A673 (cell line): ENCODE data around the gene KCTD5. TPM values are rescaled to one million over a fixed set of nuclear protein-coding genes. Genes with fewer than 3 reads are reported as not detected.
"Not testable (repeated sequence)": the region's sequence is repeated elsewhere in the genome, so short reads cannot be mapped to it uniquely, and the experiment has no call there.

ENCODE experiments used
- BruUV-seq: library from RNA; stranded (reverse); fragments of 400-500 nt; replicated peaks from 2 replicates; lab custom pipeline; 2021; lab: Mats Ljungman, UMichigan
- CTCF ChIA-PET: fragments of 300-600 bp; sonication (Branson Sonifier 250); formaldehyde crosslinking; loops from one replicate; lab custom pipeline; 2022; ENCODE audit warnings: antibody characterized with exemption; lab: Charles Lee
- POLR2A ChIA-PET: fragments of 300-600 bp; sonication (Branson Sonifier 250); formaldehyde crosslinking; loops from one replicate; lab custom pipeline; 2022; ENCODE audit warnings: antibody characterized with exemption; ENCODE audit not compliant: low non-redundant PET; lab: Charles Lee
- DNase-seq: peaks from one replicate; pipeline ENCODE4 v3.0.0-alpha.2; 2015; ENCODE audit warnings: low spot score
- H3K27ac ChIP-seq: fragments of 200-600 bp; sonication (generic); 2 replicates; pipeline ENCODE4 v1.5.1; 2016; ENCODE audit warnings: mixed run types, low read depth, mild to moderate bottlenecking, mixed read lengths, antibody characterized with exemption, low read length; ENCODE audit not compliant: poor library complexity, severe bottlenecking
- H3K27me3 ChIP-seq: fragments of 200-600 bp; sonication (generic); replicated peaks from 2 replicates; pipeline ENCODE4 v1.6.1; 2017; ENCODE audit warnings: mixed run types, low read depth, mild to moderate bottlenecking, mixed read lengths, antibody characterized with exemption, low read length; ENCODE audit not compliant: insufficient read depth, poor library complexity
- H3K36me3 ChIP-seq: fragments of 200-600 bp; sonication (generic); 2 replicates; pipeline ENCODE4 v1.6.1; 2016; ENCODE audit warnings: mixed run types, mild to moderate bottlenecking, mixed read lengths, antibody characterized with exemption, low read length; ENCODE audit not compliant: insufficient read depth, poor library complexity, severe bottlenecking
- H3K4me1 ChIP-seq: fragments of 200-600 bp; sonication (generic); 2 replicates; pipeline ENCODE4 v1.6.1; 2017; ENCODE audit warnings: mixed run types, mild to moderate bottlenecking, mixed read lengths, antibody characterized with exemption, low read length; ENCODE audit not compliant: insufficient read depth, poor library complexity, severe bottlenecking
- H3K4me3 ChIP-seq: fragments of 200-600 bp; sonication (generic); 2 replicates; pipeline ENCODE4 v1.5.1; 2016; ENCODE audit warnings: low read depth, mixed run types, mild to moderate bottlenecking, mixed read lengths, low read length; ENCODE audit not compliant: poor library complexity, severe bottlenecking
- H3K9me3 ChIP-seq: fragments of 200-600 bp; sonication (generic); 2 replicates; pipeline ENCODE4 v1.6.1; 2016; ENCODE audit warnings: mixed run types, low read depth, mild to moderate bottlenecking, mixed read lengths, antibody characterized with exemption, low read length; ENCODE audit not compliant: poor library complexity, severe bottlenecking
- CTCF ChIP-seq: fragments of 300-800, 200-600 bp; sonication (generic); conservative IDR thresholded peaks from 2 replicates; pipeline ENCODE4 v1.5.1; 2017; ENCODE audit warnings: low read depth, mild to moderate bottlenecking, antibody characterized with exemption, low read length, moderate library complexity, mixed read lengths
- EZH2 ChIP-seq: fragments of 200-600 bp; sonication (generic); IDR thresholded peaks from 2 replicates; pipeline ENCODE4 v1.6.1; 2017; ENCODE audit warnings: borderline replicate concordance, low read depth, mild to moderate bottlenecking, mixed read lengths, antibody characterized with exemption, low read length; ENCODE audit not compliant: poor library complexity, severe bottlenecking
- intact Hi-C: fragments of 100-400 bp; cut with micrococcal nuclease; formaldehyde crosslinking; loops from one replicate; pipeline ENCODE4 v1.10.0; 2022; ENCODE audit not compliant: unreplicated experiment
- total RNA-seq: library from RNA; stranded (reverse); gene quantifications from 2 replicates; pipeline ENCODE4 v1.2.3, GENCODE V29; 2021

The KCTD5 gene
- total RNA-seq, 1 experiment from 2014 or later, result 35.6 TPM

- peak overlapping the region; percentile 59 for H3K4me3 ChIP-seq
- ChIA-PET POLR2A (no interaction called here), CTCF (no interaction called here)
- no peaks in the 10 kb centered on the region for H3K4me1 ChIP-seq
- peak overlapping the region; percentile 68 for H3K27ac ChIP-seq
- no peaks in the 10 kb centered on the region for H3K9me3 ChIP-seq
- intact Hi-C loops, result no loop called here
- no peaks in the 10 kb centered on the region for H3K36me3 ChIP-seq
- no peaks in the 10 kb centered on the region for H3K27me3 ChIP-seq
- peak; percentile 93 for DNase-seq
- TF ChIP-seq CTCF, result peak; percentile 56
- TF ChIP-seq EZH2, result no peak
- no TSS peak for BruUV-seq
Measured at GRCh38 chr16:2720719-2721633, 38.7 kb downstream of the KCTD5 start.

GRCh38 chr16:2721634-2722173 is 39.4 kb downstream of the KCTD5 start:
- H3K27me3 ChIP-seq, BruUV-seq, H3K9me3 ChIP-seq, H3K4me1 ChIP-seq, POLR2A ChIA-PET, CTCF ChIA-PET, DNase-seq, H3K36me3 ChIP-seq, intact Hi-C loops: not testable (repeated sequence)
- Histone ChIP-seq H3K27ac (peak overlapping the region; percentile 18), H3K4me3 (peak overlapping the region; percentile 59)

- Histone ChIP-seq H3K9me3 (no peaks in the 10 kb centered on the region), H3K36me3 (no peaks in the 10 kb centered on the region), H3K4me3 (no peak overlapping the region), H3K27ac (no peak overlapping the region), H3K27me3 (no peaks in the 10 kb centered on the region), H3K4me1 (no peaks in the 10 kb centered on the region)
- BruUV-seq, result no TSS peak
- no peak for DNase-seq
- ChIA-PET CTCF (no interaction called here), POLR2A (no interaction called here)
- intact Hi-C loops, result no loop called here
- TF ChIP-seq CTCF (no peak), EZH2 (no peak)
Measured at GRCh38 chr16:2724088-2724676, 41.9 kb downstream of the KCTD5 start.
